Endothelial cell of umbilical vein (primary cell): ENCODE results near the gene BLOC1S6. TPM values are rescaled to one million over a fixed set of nuclear protein-coding genes. Genes with fewer than 3 reads are reported as not detected.

Source experiments
- BruUV-seq: library from RNA; stranded (reverse); fragments of 400-500 nt; replicated peaks from 2 replicates; lab custom pipeline; 2021; lab: Mats Ljungman, UMichigan
- CTCF ChIA-PET: fragments of 300-600, 350-600 bp; sonication (Branson Sonifier 250); formaldehyde crosslinking; loops from one replicate; lab custom pipeline; 2021; ENCODE audit warnings: antibody characterized with exemption, inconsistent platforms; lab: Charles Lee
- POLR2A ChIA-PET: fragments of 300-600, 350-600 bp; sonication (Branson Sonifier 250); formaldehyde crosslinking; loops from one replicate; lab custom pipeline; 2021; ENCODE audit warnings: antibody characterized with exemption, inconsistent platforms; lab: Charles Lee
- DNase-seq: peaks from one replicate; pipeline ENCODE4 v3.0.0-alpha.2; 2011; ENCODE audit warnings: low read depth, low spot score
- FAIRE-seq: peaks from 2 replicates; lab custom pipeline; 2011; peaks lifted over from hg19 to GRCh38; lab: Jason Lieb, UNC
- H2AFZ ChIP-seq: 2 replicates; pipeline ENCODE4 v1.6.0; 2012; ENCODE audit warnings: low read depth, low read length, control low read depth, inconsistent platforms
- H3K27ac ChIP-seq: 2 replicates; pipeline ENCODE4 v1.5.1; 2011; ENCODE audit warnings: low read depth, mild to moderate bottlenecking, control low read depth, low read length, moderate library complexity; ENCODE audit not compliant: insufficient read depth
- H3K27me3 ChIP-seq, 2 experiments: 2 replicates each; pipeline versions ENCODE4 v1.6.0 to v1.6.1; 2011; ENCODE audit warnings: low read length in 2 of 2, mixed read lengths in 1 of 2; ENCODE audit not compliant: control insufficient read depth in 2 of 2, insufficient read depth in 2 of 2
- H3K36me3 ChIP-seq, 2 experiments: 2 replicates in 1 of 2; 3 replicates in 1 of 2; pipeline ENCODE4 v1.5.1; 2011; ENCODE audit warnings: low read length in 2 of 2, mild to moderate bottlenecking in 1 of 2, moderate library complexity in 1 of 2; ENCODE audit not compliant: control insufficient read depth in 2 of 2, insufficient read depth in 2 of 2; ENCODE audit errors: extremely low read depth in 1 of 2
- H3K4me1 ChIP-seq: 3 replicates; pipeline ENCODE4 v1.5.1; 2011; ENCODE audit warnings: mild to moderate bottlenecking, low read length; ENCODE audit not compliant: control insufficient read depth, insufficient read depth; ENCODE audit errors: extremely low read depth
- H3K4me2 ChIP-seq: 2 replicates; pipeline ENCODE4 v1.6.1; 2011; ENCODE audit warnings: low read length, control low read depth, mixed read lengths; ENCODE audit not compliant: insufficient read depth
- H3K4me3 ChIP-seq, 3 experiments: fragments of 200-600 bp in 1 of 3; sonication (generic), shearing (Covaris generic) in 1 of 3; replicated peaks in 1 of 3; 2 replicates each; pipeline ENCODE4 v1.5.1; 2011 to 2016; ENCODE audit warnings: control low read depth in 3 of 3, low read length in 3 of 3, mild to moderate bottlenecking in 2 of 3, inconsistent platforms in 1 of 3, low read depth in 1 of 3, moderate library complexity in 1 of 3; ENCODE audit not compliant: insufficient read depth in 1 of 3
- H3K79me2 ChIP-seq: 2 replicates; pipeline ENCODE4 v1.6.0; 2012; ENCODE audit warnings: low read length, inconsistent platforms; ENCODE audit not compliant: control insufficient read depth, insufficient read depth
- H3K9ac ChIP-seq: replicated peaks from 2 replicates; pipeline ENCODE3; 2011; ENCODE audit warnings: low read length, control low read depth; ENCODE audit not compliant: insufficient read depth; ENCODE audit errors: extremely low read depth
- H3K9me1 ChIP-seq: replicated peaks from 3 replicates; pipeline ENCODE4 v1.6.0; 2011; ENCODE audit warnings: mild to moderate bottlenecking, low read length; ENCODE audit not compliant: control insufficient read depth, insufficient read depth; ENCODE audit errors: extremely low read depth
- H3K9me3 ChIP-seq: replicated peaks from 2 replicates; pipeline ENCODE4 v1.5.1; 2012; ENCODE audit warnings: low read length, inconsistent platforms; ENCODE audit not compliant: control insufficient read depth, insufficient read depth
- H4K20me1 ChIP-seq: replicated peaks from 2 replicates; pipeline ENCODE3; 2011; ENCODE audit warnings: mild to moderate bottlenecking, low read length; ENCODE audit not compliant: control insufficient read depth, insufficient read depth; ENCODE audit errors: extremely low read depth
- EZH2 ChIP-seq: IDR thresholded peaks from 2 replicates; pipeline ENCODE4 v1.6.1; 2012; ENCODE audit warnings: borderline replicate concordance, low read depth, mild to moderate bottlenecking, moderate library complexity, low read length, inconsistent platforms; ENCODE audit not compliant: severe bottlenecking
- FOS ChIP-seq: IDR thresholded peaks from 2 replicates; pipeline ENCODE4 v1.6.1; 2011; ENCODE audit warnings: mild to moderate bottlenecking, low read length, moderate library complexity, borderline replicate concordance; ENCODE audit not compliant: insufficient read depth
- GATA2 ChIP-seq: IDR thresholded peaks from 2 replicates; pipeline ENCODE4 v1.7.0; 2011; ENCODE audit warnings: low read depth, mild to moderate bottlenecking, moderate library complexity, mixed read lengths, low read length; ENCODE audit not compliant: insufficient read length, insufficient read depth
- JUN ChIP-seq: IDR thresholded peaks from 2 replicates; pipeline ENCODE4 v1.6.1; 2011; ENCODE audit warnings: borderline replicate concordance, low read depth; ENCODE audit not compliant: insufficient read length, insufficient read depth
- MYC ChIP-seq: IDR thresholded peaks from one replicate; pipeline ENCODE4 v1.6.1; 2011; ENCODE audit warnings: mild to moderate bottlenecking, low read depth, low read length
- POLR2A ChIP-seq: IDR thresholded peaks from 2 replicates; pipeline ENCODE4 v1.6.1; 2012; ENCODE audit warnings: low read depth, mild to moderate bottlenecking, control low read depth, low read length
- POLR2AphosphoS5 ChIP-seq: IDR thresholded peaks from 2 replicates; pipeline ENCODE4 v1.6.1; 2012; ENCODE audit warnings: low read depth, mild to moderate bottlenecking, control low read depth, low read length, moderate library complexity; ENCODE audit not compliant: insufficient read depth
- dilution Hi-C: fragments of 300-500 bp; cut with MboI; formaldehyde crosslinking; loops from one replicate; pipeline ENCODE4 v1.15.0; 2019; ENCODE audit warnings: low sequenced_read_pairs; ENCODE audit not compliant: extremely low pct_ligation_motif_present
- intact Hi-C: fragments of 100-400 bp; cut with micrococcal nuclease; formaldehyde crosslinking; loops from one replicate; pipeline ENCODE4 v1.10.0; 2022
- polyA plus RNA-seq, 4 experiments: library from polyadenylated mRNA; depleted of rRNA in 3 of 4; stranded (reverse) in 3 of 4; unstranded in 1 of 4; fragments of >200 nt; gene quantifications; 2 replicates each; pipeline versions ENCODE4 v1.2.1 to v1.2.3, GENCODE V29; 2011 to 2012; ENCODE audit warnings: missing spikeins in 1 of 4
- total RNA-seq: library from RNA; stranded (reverse); gene quantifications from 2 replicates; pipeline ENCODE4 v1.2.3, GENCODE V29; 2021
- TF ChIP-seq, protein P1 (sequence below): IDR thresholded peaks from 2 replicates; pipeline ENCODE4 v1.6.1; 2011; ENCODE audit not compliant: insufficient read depth, insufficient read length
- TF ChIP-seq, protein P2 (sequence below), 2 donors: IDR thresholded peaks; 1 replicate in 1 of 2; 2 replicates in 1 of 2; pipeline ENCODE4 v1.5.1; 2011; ENCODE audit warnings: low read length in 2 of 2, mild to moderate bottlenecking in 2 of 2, moderate library complexity in 2 of 2, control low read depth in 1 of 2, inconsistent platforms in 1 of 2, low read depth in 1 of 2; ENCODE audit not compliant: insufficient read depth in 1 of 2; ENCODE audit errors: extremely low read depth in 1 of 2

The BLOC1S6 gene
- total and polyA plus RNA-seq, 2 donors (not counting 3 experiments of a cell fraction or from before 2014, with no cell fraction given) = 8.2 to 39.2 TPM

DNA sequence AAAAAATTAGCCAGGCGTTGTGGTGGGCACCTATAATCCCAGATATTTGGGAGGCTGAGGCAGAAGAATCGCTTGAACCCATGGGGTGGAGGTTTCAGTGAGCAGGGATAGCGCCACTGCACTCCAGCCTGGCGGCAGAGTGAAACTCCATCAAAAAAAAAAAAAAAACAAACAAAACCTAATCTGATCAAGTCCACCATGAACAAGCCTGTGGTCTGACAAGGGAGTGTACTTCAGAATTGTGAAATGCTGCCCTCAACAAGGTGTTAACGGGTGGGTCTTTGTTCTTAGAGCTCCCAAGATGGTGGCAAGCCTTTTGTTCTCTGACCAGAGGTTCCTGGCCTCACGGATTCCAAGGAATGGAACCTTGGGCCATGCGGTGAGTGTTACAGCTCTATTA, 40.4 kb upstream of the BLOC1S6 start:
- DNase-seq (no peak), FAIRE-seq (no peak)
- H3K4me3 ChIP-seq = no peak overlapping the region
- no peaks in the 10 kb centered on the region for H4K20me1 ChIP-seq
- H3K9me3 ChIP-seq = no peaks in the 10 kb centered on the region
- H3K9ac ChIP-seq = no peak overlapping the region
- intact Hi-C loops = no loop called here
- ChIA-PET CTCF (no interaction called here), POLR2A (no interaction called here)
- H3K9me1 ChIP-seq = no peaks in the 10 kb centered on the region
- no TSS peak for BruUV-seq
- H3K79me2 ChIP-seq = no peaks in the 10 kb centered on the region
- TF ChIP-seq MYC (no peak), JUN (no peak), POLR2AphosphoS5 (no peak), POLR2A (no peak), FOS (no peak), GATA2 (no peak), EZH2 (no peak)
- TF ChIP-seq, protein P1, sequence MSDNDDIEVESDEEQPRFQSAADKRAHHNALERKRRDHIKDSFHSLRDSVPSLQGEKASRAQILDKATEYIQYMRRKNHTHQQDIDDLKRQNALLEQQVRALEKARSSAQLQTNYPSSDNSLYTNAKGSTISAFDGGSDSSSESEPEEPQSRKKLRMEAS = no peak
- TF ChIP-seq, protein P2, sequence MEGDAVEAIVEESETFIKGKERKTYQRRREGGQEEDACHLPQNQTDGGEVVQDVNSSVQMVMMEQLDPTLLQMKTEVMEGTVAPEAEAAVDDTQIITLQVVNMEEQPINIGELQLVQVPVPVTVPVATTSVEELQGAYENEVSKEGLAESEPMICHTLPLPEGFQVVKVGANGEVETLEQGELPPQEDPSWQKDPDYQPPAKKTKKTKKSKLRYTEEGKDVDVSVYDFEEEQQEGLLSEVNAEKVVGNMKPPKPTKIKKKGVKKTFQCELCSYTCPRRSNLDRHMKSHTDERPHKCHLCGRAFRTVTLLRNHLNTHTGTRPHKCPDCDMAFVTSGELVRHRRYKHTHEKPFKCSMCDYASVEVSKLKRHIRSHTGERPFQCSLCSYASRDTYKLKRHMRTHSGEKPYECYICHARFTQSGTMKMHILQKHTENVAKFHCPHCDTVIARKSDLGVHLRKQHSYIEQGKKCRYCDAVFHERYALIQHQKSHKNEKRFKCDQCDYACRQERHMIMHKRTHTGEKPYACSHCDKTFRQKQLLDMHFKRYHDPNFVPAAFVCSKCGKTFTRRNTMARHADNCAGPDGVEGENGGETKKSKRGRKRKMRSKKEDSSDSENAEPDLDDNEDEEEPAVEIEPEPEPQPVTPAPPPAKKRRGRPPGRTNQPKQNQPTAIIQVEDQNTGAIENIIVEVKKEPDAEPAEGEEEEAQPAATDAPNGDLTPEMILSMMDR (IDR thresholded peaks at IDR 0.05; ENCODE audit: extremely low read depth in 1 of 2, insufficient read depth in 1 of 2, low read depth in 1 of 2, low read length in 2 of 2) = no peak
- H3K27ac ChIP-seq = no peak overlapping the region
- dilution Hi-C loops = no loop called here
- H3K27me3 ChIP-seq = peaks cover 0 to 3% of the 10 kb centered on the region in 2 experiments
- H3K4me1 ChIP-seq = no peaks in the 10 kb centered on the region
- no peak overlapping the region for H2AFZ ChIP-seq
- no peaks in the 10 kb centered on the region for H3K36me3 ChIP-seq
- H3K4me2 ChIP-seq = no peak overlapping the region
